LNCAP (cell line): Measurements from ENCODE around the gene TGM3.

Experiments
- CTCF ChIP-seq: fragments of 450-650 bp; IDR thresholded peaks from 2 replicates; pipeline ENCODE4 v1.5.1; 2017; ENCODE audit warnings: mild to moderate bottlenecking

Gene TGM3

GRCh38 chr20:2327620-2328555 lies 32.1 kb downstream of the TGM3 start:
- no peak for TF ChIP-seq CTCF

- no peak for TF ChIP-seq CTCF
Observed at GRCh38 chr20:2329286-2329685, 33.5 kb downstream of the TGM3 start.

GRCh38 chr20:2330090-2330695 lies 34.4 kb downstream of the TGM3 start:
- no peak for TF ChIP-seq CTCF

- TF ChIP-seq CTCF, result no peak
Observed at GRCh38 chr20:2331106-2331505, 35.3 kb downstream of the TGM3 start.

GRCh38 chr20:2331901-2332565 lies 36.2 kb downstream of the TGM3 start:
- no peak for TF ChIP-seq CTCF

- no peak for TF ChIP-seq CTCF
Observed at GRCh38 chr20:2332711-2333110, 36.9 kb downstream of the TGM3 start.

- no peak for TF ChIP-seq CTCF
Observed at GRCh38 chr20:2333821-2334220, 38.0 kb downstream of the TGM3 start.
